Endothelial cell of umbilical vein (primary cell): ENCODE measurements around the gene FARP1. TPM values are rescaled to one million over a fixed set of nuclear protein-coding genes. Genes with fewer than 3 reads are reported as not detected.

ENCODE experiments used
- BruUV-seq: library from RNA; stranded (reverse); fragments of 400-500 nt; replicated peaks from 2 replicates; lab custom pipeline; 2021; lab: Mats Ljungman, UMichigan
- CTCF ChIA-PET: fragments of 300-600, 350-600 bp; sonication (Branson Sonifier 250); formaldehyde crosslinking; loops from one replicate; lab custom pipeline; 2021; ENCODE audit warnings: antibody characterized with exemption, inconsistent platforms; lab: Charles Lee
- POLR2A ChIA-PET: fragments of 300-600, 350-600 bp; sonication (Branson Sonifier 250); formaldehyde crosslinking; loops from one replicate; lab custom pipeline; 2021; ENCODE audit warnings: antibody characterized with exemption, inconsistent platforms; lab: Charles Lee
- DNase-seq: peaks from one replicate; pipeline ENCODE4 v3.0.0-alpha.2; 2011; ENCODE audit warnings: low read depth, low spot score
- FAIRE-seq: peaks from 2 replicates; lab custom pipeline; 2011; peaks lifted over from hg19 to GRCh38; lab: Jason Lieb, UNC
- H2AFZ ChIP-seq: 2 replicates; pipeline ENCODE4 v1.6.0; 2012; ENCODE audit warnings: low read depth, low read length, control low read depth, inconsistent platforms
- H3K27ac ChIP-seq: 2 replicates; pipeline ENCODE4 v1.5.1; 2011; ENCODE audit warnings: low read depth, mild to moderate bottlenecking, control low read depth, low read length, moderate library complexity; ENCODE audit not compliant: insufficient read depth
- H3K27me3 ChIP-seq, 2 experiments: 2 replicates each; pipeline versions ENCODE4 v1.6.0 to v1.6.1; 2011; ENCODE audit warnings: low read length in 2 of 2, mixed read lengths in 1 of 2; ENCODE audit not compliant: control insufficient read depth in 2 of 2, insufficient read depth in 2 of 2
- H3K36me3 ChIP-seq, 2 experiments: 2 replicates in 1 of 2; 3 replicates in 1 of 2; pipeline ENCODE4 v1.5.1; 2011; ENCODE audit warnings: low read length in 2 of 2, mild to moderate bottlenecking in 1 of 2, moderate library complexity in 1 of 2; ENCODE audit not compliant: control insufficient read depth in 2 of 2, insufficient read depth in 2 of 2; ENCODE audit errors: extremely low read depth in 1 of 2
- H3K4me1 ChIP-seq: 3 replicates; pipeline ENCODE4 v1.5.1; 2011; ENCODE audit warnings: mild to moderate bottlenecking, low read length; ENCODE audit not compliant: control insufficient read depth, insufficient read depth; ENCODE audit errors: extremely low read depth
- H3K4me2 ChIP-seq: 2 replicates; pipeline ENCODE4 v1.6.1; 2011; ENCODE audit warnings: low read length, control low read depth, mixed read lengths; ENCODE audit not compliant: insufficient read depth
- H3K4me3 ChIP-seq, 3 experiments: fragments of 200-600 bp in 1 of 3; sonication (generic), shearing (Covaris generic) in 1 of 3; replicated peaks in 1 of 3; 2 replicates each; pipeline ENCODE4 v1.5.1; 2011 to 2016; ENCODE audit warnings: control low read depth in 3 of 3, low read length in 3 of 3, mild to moderate bottlenecking in 2 of 3, inconsistent platforms in 1 of 3, low read depth in 1 of 3, moderate library complexity in 1 of 3; ENCODE audit not compliant: insufficient read depth in 1 of 3
- H3K79me2 ChIP-seq: 2 replicates; pipeline ENCODE4 v1.6.0; 2012; ENCODE audit warnings: low read length, inconsistent platforms; ENCODE audit not compliant: control insufficient read depth, insufficient read depth
- H3K9ac ChIP-seq: replicated peaks from 2 replicates; pipeline ENCODE3; 2011; ENCODE audit warnings: low read length, control low read depth; ENCODE audit not compliant: insufficient read depth; ENCODE audit errors: extremely low read depth
- H3K9me1 ChIP-seq: replicated peaks from 3 replicates; pipeline ENCODE4 v1.6.0; 2011; ENCODE audit warnings: mild to moderate bottlenecking, low read length; ENCODE audit not compliant: control insufficient read depth, insufficient read depth; ENCODE audit errors: extremely low read depth
- H3K9me3 ChIP-seq: replicated peaks from 2 replicates; pipeline ENCODE4 v1.5.1; 2012; ENCODE audit warnings: low read length, inconsistent platforms; ENCODE audit not compliant: control insufficient read depth, insufficient read depth
- H4K20me1 ChIP-seq: replicated peaks from 2 replicates; pipeline ENCODE3; 2011; ENCODE audit warnings: mild to moderate bottlenecking, low read length; ENCODE audit not compliant: control insufficient read depth, insufficient read depth; ENCODE audit errors: extremely low read depth
- CTCF ChIP-seq, 2 donors: IDR thresholded peaks; 1 replicate in 1 of 2; 2 replicates in 1 of 2; pipeline ENCODE4 v1.5.1; 2011; ENCODE audit warnings: low read length in 2 of 2, mild to moderate bottlenecking in 2 of 2, moderate library complexity in 2 of 2, control low read depth in 1 of 2, inconsistent platforms in 1 of 2, low read depth in 1 of 2; ENCODE audit not compliant: insufficient read depth in 1 of 2; ENCODE audit errors: extremely low read depth in 1 of 2
- EZH2 ChIP-seq: IDR thresholded peaks from 2 replicates; pipeline ENCODE4 v1.6.1; 2012; ENCODE audit warnings: borderline replicate concordance, low read depth, mild to moderate bottlenecking, moderate library complexity, low read length, inconsistent platforms; ENCODE audit not compliant: severe bottlenecking
- FOS ChIP-seq: IDR thresholded peaks from 2 replicates; pipeline ENCODE4 v1.6.1; 2011; ENCODE audit warnings: mild to moderate bottlenecking, low read length, moderate library complexity, borderline replicate concordance; ENCODE audit not compliant: insufficient read depth
- GATA2 ChIP-seq: IDR thresholded peaks from 2 replicates; pipeline ENCODE4 v1.7.0; 2011; ENCODE audit warnings: low read depth, mild to moderate bottlenecking, moderate library complexity, mixed read lengths, low read length; ENCODE audit not compliant: insufficient read length, insufficient read depth
- JUN ChIP-seq: IDR thresholded peaks from 2 replicates; pipeline ENCODE4 v1.6.1; 2011; ENCODE audit warnings: borderline replicate concordance, low read depth; ENCODE audit not compliant: insufficient read length, insufficient read depth
- MYC ChIP-seq: IDR thresholded peaks from one replicate; pipeline ENCODE4 v1.6.1; 2011; ENCODE audit warnings: mild to moderate bottlenecking, low read depth, low read length
- POLR2A ChIP-seq: IDR thresholded peaks from 2 replicates; pipeline ENCODE4 v1.6.1; 2012; ENCODE audit warnings: low read depth, mild to moderate bottlenecking, control low read depth, low read length
- POLR2AphosphoS5 ChIP-seq: IDR thresholded peaks from 2 replicates; pipeline ENCODE4 v1.6.1; 2012; ENCODE audit warnings: low read depth, mild to moderate bottlenecking, control low read depth, low read length, moderate library complexity; ENCODE audit not compliant: insufficient read depth
- dilution Hi-C: fragments of 300-500 bp; cut with MboI; formaldehyde crosslinking; loops from one replicate; pipeline ENCODE4 v1.15.0; 2019; ENCODE audit warnings: low sequenced_read_pairs; ENCODE audit not compliant: extremely low pct_ligation_motif_present
- intact Hi-C: fragments of 100-400 bp; cut with micrococcal nuclease; formaldehyde crosslinking; loops from one replicate; pipeline ENCODE4 v1.10.0; 2022
- polyA plus RNA-seq, 4 experiments: library from polyadenylated mRNA; depleted of rRNA in 3 of 4; stranded (reverse) in 3 of 4; unstranded in 1 of 4; fragments of >200 nt; gene quantifications; 2 replicates each; pipeline versions ENCODE4 v1.2.1 to v1.2.3, GENCODE V29; 2011 to 2012; ENCODE audit warnings: missing spikeins in 1 of 4
- total RNA-seq: library from RNA; stranded (reverse); gene quantifications from 2 replicates; pipeline ENCODE4 v1.2.3, GENCODE V29; 2021
- TF ChIP-seq, protein P1 (sequence below): IDR thresholded peaks from 2 replicates; pipeline ENCODE4 v1.6.1; 2011; ENCODE audit not compliant: insufficient read depth, insufficient read length

FARP1 gene
- total and polyA plus RNA-seq, 2 donors (not counting 3 experiments of a cell fraction or from before 2014, with no cell fraction given), result 19.0 to 77.7 TPM

GRCh38 chr13:98233127-98233526 lies 90.2 kb downstream of the FARP1 start:
- Histone ChIP-seq H3K4me1 (no peaks in the 10 kb centered on the region), H3K4me3 (no peak overlapping the region), H4K20me1 (no peaks in the 10 kb centered on the region), H3K27ac (no peak overlapping the region), H2AFZ (no peak overlapping the region), H3K36me3 (no peaks in the 10 kb centered on the region), H3K9me3 (no peaks in the 10 kb centered on the region), H3K27me3 (no peaks in the 10 kb centered on the region), H3K79me2 (no peaks in the 10 kb centered on the region), H3K9ac (no peak overlapping the region), H3K9me1 (no peaks in the 10 kb centered on the region), H3K4me2 (no peak overlapping the region)
- DNase-seq (no peak), FAIRE-seq (no peak)
- no peak for TF ChIP-seq JUN
- TF ChIP-seq POLR2AphosphoS5, result no peak
- no peak for TF ChIP-seq FOS
- no peak for TF ChIP-seq POLR2A
- TF ChIP-seq GATA2, result no peak
- no peak for TF ChIP-seq EZH2
- no peak for TF ChIP-seq CTCF (IDR thresholded peaks at IDR 0.05; ENCODE audit: extremely low read depth in 1 of 2, insufficient read depth in 1 of 2, low read depth in 1 of 2, low read length in 2 of 2)
- TF ChIP-seq, protein P1, sequence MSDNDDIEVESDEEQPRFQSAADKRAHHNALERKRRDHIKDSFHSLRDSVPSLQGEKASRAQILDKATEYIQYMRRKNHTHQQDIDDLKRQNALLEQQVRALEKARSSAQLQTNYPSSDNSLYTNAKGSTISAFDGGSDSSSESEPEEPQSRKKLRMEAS, result no peak
- no peak for TF ChIP-seq MYC
- ChIA-PET POLR2A (no interaction called here), CTCF (no interaction called here)
- no TSS peak for BruUV-seq
- dilution Hi-C loops (no loop called here), intact Hi-C loops (no loop called here)
